ENCODE results near the gene FNDC11. TPM values are rescaled to one million over a fixed set of nuclear protein-coding genes. Genes with fewer than 3 reads are reported as not detected.

FNDC11 gene
- total RNA-seq, 1 experiment from 2014 or later, result 2.5 TPM

DNA sequence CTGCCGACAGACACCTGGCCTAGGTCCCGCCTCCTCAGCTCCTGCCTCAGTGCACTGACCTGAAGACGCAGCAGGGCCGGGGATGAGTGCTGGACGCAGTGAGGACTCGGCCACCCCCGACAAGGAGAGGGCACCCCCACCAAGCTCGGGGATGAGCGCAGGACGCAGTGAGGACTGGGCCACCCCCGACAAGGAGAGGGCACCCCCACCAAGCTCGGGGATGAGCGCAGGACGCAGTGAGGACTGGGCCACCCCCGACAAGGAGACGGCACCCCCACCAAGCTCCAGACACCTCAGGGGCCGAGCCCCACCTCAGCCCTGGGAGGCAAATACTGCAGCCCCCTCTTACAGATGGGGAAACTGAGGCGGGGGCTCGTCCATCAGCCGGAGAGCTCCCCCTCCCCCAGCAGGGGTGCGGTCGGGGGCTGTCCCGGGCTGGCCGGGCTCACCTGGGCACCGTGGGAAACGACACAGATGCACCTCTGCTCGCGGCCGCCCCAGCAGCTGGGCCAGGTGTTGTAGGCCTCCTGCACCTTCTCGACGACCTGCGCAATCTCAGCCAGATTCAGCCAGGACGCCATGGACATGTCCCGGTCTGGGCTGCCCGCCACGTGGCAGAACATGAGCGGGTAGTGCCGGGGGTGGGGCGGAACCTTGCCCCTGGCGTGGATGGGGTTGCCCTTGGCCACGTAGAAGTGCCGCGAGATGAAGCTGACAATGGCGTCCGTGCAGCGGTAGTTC lies 12.6 kb downstream of the FNDC11 start:
- no peak overlapping the region for H3K4me2 ChIP-seq (ENCODE audit: insufficient read depth, insufficient read length, low read length)
- no peak for DNase-seq
- H2BK5ac ChIP-seq (ENCODE audit: insufficient read length, low read length), result no peak overlapping the region
- H3K23me2 ChIP-seq (ENCODE audit: insufficient read length, low read depth, low read length, poor library complexity, severe bottlenecking), result no peaks in the 10 kb centered on the region
- no peak overlapping the region for H4K5ac ChIP-seq (ENCODE audit: insufficient read length, low read depth, low read length)
- H3K9ac ChIP-seq (ENCODE audit: extremely low read depth, insufficient read length, low read length), result no peak overlapping the region
- no peak overlapping the region for H4K91ac ChIP-seq (ENCODE audit: insufficient read length, low read depth, low read length)
- H4K20me1 ChIP-seq (ENCODE audit: control insufficient read depth, insufficient read depth, insufficient read length), result no peaks in the 10 kb centered on the region
- no peaks in the 10 kb centered on the region for H3K9me3 ChIP-seq (ENCODE audit: control insufficient read depth, low read depth, low read length)
- no peak for TF ChIP-seq CTCF (conservative IDR thresholded peaks at IDR 0.05)
- Mint-ChIP-seq H3K4me1 (no peaks in the 10 kb centered on the region), H3K27me3 (ENCODE audit: low read depth) (no peaks in the 10 kb centered on the region), H3K9me3 (no peaks in the 10 kb centered on the region), H3K4me3 (no peak overlapping the region), H3K36me3 (ENCODE audit: insufficient read depth in 1 of 3, low read depth in 3 of 3) (no peaks in the 10 kb centered on the region), H3K27ac (no peak overlapping the region)
- H3K56ac ChIP-seq (ENCODE audit: insufficient read length, low read depth, low read length), result no peak overlapping the region
- no peak overlapping the region for H2BK120ac ChIP-seq (ENCODE audit: low read depth, low read length, poor library complexity, severe bottlenecking)
- H3K18ac ChIP-seq (ENCODE audit: insufficient read length, low read depth, low read length), result no peak overlapping the region
- H3K27ac ChIP-seq (ENCODE audit: insufficient read length, low read depth, low read length), result no peak overlapping the region
- no peak overlapping the region for H2AFZ ChIP-seq (ENCODE audit: low read length)
- H3K4ac ChIP-seq (ENCODE audit: low read depth, low read length), result no peak overlapping the region
- H3K79me1 ChIP-seq (ENCODE audit: insufficient read depth, low read depth, low read length, poor library complexity, severe bottlenecking), result no peaks in the 10 kb centered on the region
- no peak overlapping the region for H2BK20ac ChIP-seq (ENCODE audit: low read depth, low read length, poor library complexity, severe bottlenecking)
- H2AK5ac ChIP-seq (ENCODE audit: insufficient read length, low read length), result no peak overlapping the region
- WGBS (ENCODE audit: extremely low coverage, insufficient read length, low lambda C conversion rate), result no CpG with 5 or more reads among the region's 46 CpGs
- no peak overlapping the region for H3T11ph ChIP-seq (ENCODE audit: low read length)
- no peak overlapping the region for H2BK15ac ChIP-seq (ENCODE audit: low read depth, low read length)
- H2BK12ac ChIP-seq (ENCODE audit: insufficient read length, low read depth, low read length), result no peak overlapping the region
- H4K8ac ChIP-seq (replicated peaks; ENCODE audit: insufficient read length, low read depth, low read length), result no peak overlapping the region
- H3K27me3 ChIP-seq (ENCODE audit: insufficient read depth, low read length), result no peaks in the 10 kb centered on the region
- H3K23ac ChIP-seq (ENCODE audit: insufficient read length, low read depth, low read length), result no peak overlapping the region
- H3K14ac ChIP-seq (ENCODE audit: insufficient read depth, low read length), result no peak overlapping the region
- H3K79me2 ChIP-seq (ENCODE audit: insufficient read depth, low read length), result no peaks in the 10 kb centered on the region
- H3K4me1 ChIP-seq (ENCODE audit: insufficient read depth, low read length), result no peaks in the 10 kb centered on the region
